Stimulated activated CD8-positive, alpha-beta memory T cell treated with anti-CD3 and anti-CD28 coated beads, Interleukin-7, amount 100 ng/mL, for 4 hours (primary cell): ENCODE measurements around the gene CAMSAP1.
A peak's percentile ranks its signal among the peaks of the same experiment; 100 is the strongest.

Experiments
- DNase-seq, 2 donors: peaks; one replicate each; pipeline ENCODE4 v3.0.0-alpha.2; 2020; ENCODE audit warnings: low read depth in 2 of 2

The CAMSAP1 gene

GRCh38 chr9:135880438-135880837, 26.9 kb downstream of the CAMSAP1 start:
- DNase-seq: no peak

DNA sequence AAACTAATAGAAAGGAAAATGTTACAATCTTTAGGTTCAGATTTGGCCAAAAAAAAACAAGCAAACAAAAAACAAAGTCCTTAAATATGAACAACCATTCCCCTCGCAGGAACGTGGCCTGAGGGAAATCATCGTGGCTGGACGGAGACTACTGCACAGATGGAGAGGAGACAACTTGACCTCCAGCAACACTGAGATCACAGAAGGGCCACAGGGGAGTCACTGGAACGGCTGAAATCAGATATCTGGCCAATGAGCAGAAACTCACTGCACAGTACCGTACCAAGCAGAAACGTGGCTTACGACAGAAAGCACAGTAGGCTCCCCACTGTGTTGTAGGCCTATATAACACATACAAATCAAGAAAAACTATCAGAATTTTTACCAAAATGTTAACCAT, 27.7 kb downstream of the CAMSAP1 start:
- DNase-seq: no peak

GRCh38 chr9:135879237-135879601, 28.1 kb downstream of the CAMSAP1 start:
- no peak for DNase-seq

DNA sequence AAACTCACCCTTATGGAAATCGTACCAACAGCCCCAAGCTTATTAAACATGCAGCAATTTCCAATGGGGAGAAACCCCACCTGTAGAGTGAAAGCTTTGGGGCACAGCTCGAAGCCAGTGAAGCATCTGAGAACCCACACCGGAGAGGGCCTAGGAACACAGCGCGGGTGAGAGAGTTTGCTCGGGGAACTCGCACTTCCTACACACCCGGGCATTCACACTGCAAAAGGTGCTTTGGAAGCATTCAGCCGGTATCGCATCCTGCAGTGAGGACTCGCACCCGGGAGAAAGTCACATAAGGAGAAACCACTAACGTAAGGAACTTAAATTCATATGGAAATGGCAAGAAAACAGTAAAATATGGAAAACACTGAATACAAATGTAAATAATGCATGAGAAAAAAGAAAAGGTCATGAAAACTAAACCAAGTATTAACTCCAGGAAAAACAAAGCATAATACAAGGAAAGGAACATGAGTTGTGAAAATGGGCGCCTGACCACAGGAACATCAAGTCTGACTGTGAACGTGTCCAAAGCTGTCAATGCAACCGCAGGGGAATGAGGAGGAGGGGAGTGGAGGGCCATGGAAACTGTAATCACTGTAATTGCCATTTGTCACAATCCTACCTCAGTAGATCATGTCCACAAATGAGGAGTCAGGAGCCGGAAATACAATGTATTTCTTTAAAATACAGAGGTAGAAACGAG, 28.7 kb downstream of the CAMSAP1 start:
- DNase-seq: no peak

GRCh38 chr9:135877791-135878527, 29.4 kb downstream of the CAMSAP1 start:
- no peak for DNase-seq

DNA sequence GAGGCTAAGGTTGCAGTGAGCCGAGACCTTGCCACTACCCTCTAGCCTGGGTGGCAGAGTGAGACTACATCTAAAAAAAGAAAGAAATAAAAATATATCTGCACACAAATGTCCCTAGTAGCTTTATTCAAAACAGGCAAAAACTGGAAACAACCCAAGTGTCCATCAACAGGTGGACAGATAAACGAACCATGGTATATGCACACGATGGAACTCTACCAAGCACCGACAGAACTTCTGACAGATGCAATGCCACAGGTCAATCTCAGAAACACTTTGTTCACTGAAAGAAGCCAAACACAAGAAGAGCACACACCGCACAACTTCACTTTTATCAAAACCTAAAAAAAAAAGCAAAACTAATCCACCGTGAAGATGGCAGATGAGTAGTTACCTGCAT, 30.4 kb downstream of the CAMSAP1 start:
- DNase-seq: no peak

DNA sequence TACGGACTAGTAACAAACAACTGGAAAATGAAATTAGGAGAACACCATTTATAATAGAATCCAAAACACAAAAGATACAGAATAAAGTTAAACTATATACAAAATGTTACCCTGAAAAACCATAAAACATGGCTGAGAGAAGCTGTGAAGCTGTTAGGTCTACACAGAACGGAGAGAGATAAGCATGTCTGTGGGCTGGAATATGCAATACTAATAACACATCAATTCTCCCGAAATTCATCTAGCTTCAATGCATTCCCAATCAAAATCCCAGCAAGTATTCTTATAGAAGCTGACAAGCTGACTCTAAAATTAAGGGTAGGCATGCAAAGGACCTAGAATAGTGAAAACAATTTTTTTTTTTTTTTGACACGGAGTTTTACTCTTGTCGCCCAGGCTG, 32.5 kb downstream of the CAMSAP1 start:
- DNase-seq: no peak

DNA sequence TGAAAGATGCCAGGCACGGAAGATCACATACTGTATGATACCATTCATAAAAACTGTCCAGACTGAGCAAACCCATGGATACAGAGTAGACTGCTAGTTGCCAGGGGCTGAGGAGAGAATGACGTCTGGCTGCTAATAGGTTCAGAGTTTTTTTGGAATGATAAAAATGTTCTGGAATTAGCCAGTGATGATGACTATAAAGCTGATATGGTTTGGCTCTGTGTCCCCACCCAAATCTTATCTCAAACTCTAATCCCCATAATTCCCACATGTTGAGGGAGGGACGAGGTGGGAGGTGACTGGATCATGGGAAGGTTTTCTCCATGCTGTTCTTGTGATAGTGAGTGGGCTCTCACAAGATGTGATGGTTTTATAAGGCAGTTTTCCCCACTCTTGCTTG, 37.4 kb downstream of the CAMSAP1 start:
- no peak for DNase-seq

DNA sequence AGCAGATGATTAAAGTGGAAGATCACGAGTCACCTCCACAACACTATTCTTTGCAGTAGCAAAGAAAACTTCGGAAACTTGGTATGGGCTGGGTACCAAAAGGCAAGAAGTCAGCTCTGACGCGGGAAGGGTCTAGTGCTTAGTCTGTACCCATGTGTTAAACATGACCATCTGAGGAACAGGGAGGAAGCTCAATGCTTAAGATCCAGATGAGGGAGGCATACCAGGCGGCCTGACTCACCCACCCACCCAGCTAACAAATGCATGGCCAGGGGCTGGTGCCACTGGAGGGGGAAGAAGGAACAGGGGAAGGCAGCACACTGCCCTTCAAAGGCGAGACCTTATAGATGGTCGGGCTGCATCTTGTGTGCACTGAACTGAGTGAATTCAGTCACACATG, 41.8 kb downstream of the CAMSAP1 start:
- no peak for DNase-seq

- DNase-seq: peak; percentile 49 to 60
These were observed 42.8 kb downstream of the CAMSAP1 start for GRCh38 chr9:135864447-135865049.

DNA sequence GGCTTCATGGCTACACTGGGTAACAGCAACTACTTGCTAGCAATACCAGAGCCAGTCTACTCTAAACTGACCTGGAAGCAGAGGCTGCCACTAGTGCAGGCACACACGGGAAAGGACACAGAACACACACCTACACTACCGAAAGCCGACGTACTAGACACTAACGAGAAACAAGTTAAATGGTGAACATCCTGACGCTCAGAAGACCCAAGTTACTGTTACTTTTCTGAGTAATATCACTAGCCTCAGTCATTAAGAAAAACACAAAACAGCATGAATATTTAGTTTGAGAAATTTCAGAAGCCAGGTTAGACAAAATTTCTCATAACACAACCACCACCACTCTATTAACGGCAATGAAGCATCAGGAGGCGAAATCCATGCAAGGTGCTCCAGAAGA, 44.5 kb downstream of the CAMSAP1 start:
- DNase-seq: no peak

- DNase-seq: no peak
These were observed 48.7 kb downstream of the CAMSAP1 start for GRCh38 chr9:135858491-135859185.

- DNase-seq: no peak
These were observed 49.5 kb downstream of the CAMSAP1 start for GRCh38 chr9:135857843-135858242.

- no peak for DNase-seq
These were observed 50.0 kb downstream of the CAMSAP1 start for GRCh38 chr9:135857371-135857786.

- DNase-seq: no peak
These were observed 55.6 kb downstream of the CAMSAP1 start for GRCh38 chr9:135851748-135852147.

- DNase-seq: no peak
These were observed 56.6 kb downstream of the CAMSAP1 start for GRCh38 chr9:135850737-135851136.

DNA sequence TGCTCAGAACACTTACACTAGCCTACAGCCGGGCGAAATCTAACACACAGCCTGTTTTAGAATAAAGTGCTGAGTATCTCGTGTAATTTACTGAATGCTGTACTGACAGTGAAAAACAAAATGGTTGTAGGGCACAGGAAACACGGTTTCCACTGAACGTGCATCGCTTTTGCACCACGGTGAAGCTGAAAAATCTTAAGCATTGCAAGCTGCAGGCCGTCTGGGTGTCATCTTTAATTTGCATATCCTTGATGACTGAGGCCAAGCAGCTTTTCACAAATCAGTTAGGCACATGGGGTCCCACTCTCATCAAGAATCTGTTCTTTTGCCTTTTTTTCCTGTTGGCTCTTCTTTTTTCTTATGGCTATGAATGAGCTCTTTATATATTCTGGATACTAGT, 58.2 kb downstream of the CAMSAP1 start:
- DNase-seq: no peak

DNA sequence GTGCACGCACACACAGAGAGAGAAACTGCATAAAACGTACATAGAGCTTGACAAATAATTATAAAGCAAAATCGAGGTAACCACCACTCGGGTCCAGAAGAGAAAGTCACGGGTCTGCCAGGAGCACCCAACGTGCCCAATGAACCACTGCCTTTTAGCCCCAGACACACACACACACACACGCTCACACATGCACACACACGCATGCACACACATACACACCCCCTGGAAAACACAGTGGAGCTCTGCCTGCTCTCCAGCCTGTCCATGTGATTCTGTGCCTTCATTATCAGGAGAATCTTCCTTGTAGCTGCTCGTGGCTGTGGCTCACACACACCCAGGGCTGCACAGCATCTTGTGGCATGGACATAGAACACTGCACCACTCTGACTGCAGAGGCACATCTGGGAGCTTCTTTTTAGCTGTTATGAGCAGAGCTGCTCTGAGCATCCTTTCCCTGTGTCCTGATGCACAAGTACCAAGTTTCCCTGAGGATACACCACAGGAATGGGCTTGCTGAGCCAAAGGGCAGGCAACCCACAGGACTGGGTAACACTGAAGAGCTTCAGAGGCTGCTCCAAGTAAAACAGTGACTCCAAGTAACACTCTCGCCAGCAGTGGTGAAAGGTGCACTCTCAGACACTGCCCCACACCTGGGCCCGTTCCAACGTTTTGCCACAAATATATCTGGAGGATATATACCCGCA, 58.9 kb downstream of the CAMSAP1 start:
- DNase-seq: no peak

DNA sequence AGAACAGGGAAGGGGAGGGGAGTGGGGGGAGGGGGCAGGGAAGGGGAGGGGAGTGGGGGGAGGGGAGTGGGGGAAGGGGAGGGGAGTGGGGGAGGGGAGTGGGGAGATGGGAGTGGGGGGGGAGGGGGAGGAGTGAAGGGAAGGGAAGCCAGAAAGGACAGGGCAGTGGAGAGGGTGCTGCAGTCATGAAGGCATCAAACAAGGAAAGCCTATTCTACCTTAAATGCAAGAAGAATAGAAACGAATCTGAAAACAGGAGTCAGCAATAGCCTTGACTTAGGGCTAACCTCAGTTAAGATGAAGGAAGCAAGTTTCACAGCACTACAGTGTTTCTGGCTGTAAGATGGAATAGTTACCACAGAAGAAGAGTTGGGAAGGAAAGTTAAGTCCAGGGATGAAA, 59.5 kb downstream of the CAMSAP1 start:
- DNase-seq: no peak

DNA sequence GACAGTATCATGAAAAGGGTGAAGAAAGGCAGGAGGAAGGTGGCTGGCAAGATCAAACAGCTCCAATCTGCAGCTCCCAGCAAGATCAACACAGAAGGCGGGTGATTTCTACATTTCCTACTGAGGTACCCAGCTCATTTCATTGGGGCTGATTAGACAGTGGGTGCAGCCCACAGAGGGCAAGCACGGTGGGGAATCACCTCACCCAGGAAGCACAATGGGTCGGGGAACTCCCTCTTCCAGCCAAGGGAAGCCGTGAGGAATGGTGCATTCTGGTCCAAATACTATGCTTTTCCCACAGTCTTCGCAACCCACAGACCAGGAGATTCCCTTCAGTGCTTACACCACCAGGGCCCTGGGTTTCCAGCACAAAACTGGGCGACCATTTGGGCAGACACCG, 66.8 kb downstream of the CAMSAP1 start:
- DNase-seq: no peak

GRCh38 chr9:135840107-135840506, 67.2 kb downstream of the CAMSAP1 start:
- DNase-seq: no peak

DNA sequence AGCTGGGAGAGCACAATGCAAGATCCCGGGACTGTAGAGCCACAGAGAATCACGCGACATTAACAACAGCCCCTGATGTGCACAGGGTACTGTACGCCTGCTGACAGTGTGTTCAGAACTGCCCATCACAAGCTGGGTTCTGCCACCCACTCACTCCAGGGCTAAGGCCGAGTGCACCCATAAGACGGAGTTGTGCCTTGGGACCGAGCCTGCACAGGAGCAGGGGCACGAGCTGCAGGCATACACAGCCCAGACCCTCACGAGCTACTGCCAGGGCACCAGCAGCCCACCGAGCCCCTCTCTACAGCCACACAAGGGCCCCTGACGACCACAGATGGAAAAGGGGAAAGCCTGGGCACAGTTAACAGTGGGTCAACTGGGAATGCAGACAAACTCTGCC, 67.8 kb downstream of the CAMSAP1 start:
- DNase-seq: no peak
